Astrocyte (in vitro differentiated cells and primary cell): Measurements from ENCODE around the gene YEATS4. TPM values are rescaled to one million over a fixed set of nuclear protein-coding genes. Genes with fewer than 3 reads are reported as not detected.

Source experiments
- DNase-seq: peaks from one replicate; pipeline ENCODE4 v3.0.0-alpha.2; 2010; ENCODE audit warnings: low read depth
- FAIRE-seq: peaks from 2 replicates; lab custom pipeline; 2011; peaks lifted over from hg19 to GRCh38; lab: Jason Lieb, UNC
- H2AFZ ChIP-seq: 2 replicates; pipeline ENCODE4 v1.6.0; 2012; ENCODE audit warnings: low read depth, low read length, inconsistent platforms
- H3K27ac ChIP-seq: 2 replicates; pipeline ENCODE4 v1.5.1; 2011; ENCODE audit warnings: low read depth, low read length, inconsistent platforms
- H3K27me3 ChIP-seq: 2 replicates; pipeline ENCODE4 v1.6.0; 2011; ENCODE audit warnings: low read length, inconsistent platforms; ENCODE audit not compliant: insufficient read depth
- H3K36me3 ChIP-seq: 2 replicates; pipeline ENCODE4 v1.5.1; 2011; ENCODE audit warnings: low read length, inconsistent platforms; ENCODE audit not compliant: insufficient read depth
- H3K4me1 ChIP-seq: 2 replicates; pipeline ENCODE4 v1.5.1; 2011; ENCODE audit warnings: low read length, inconsistent platforms; ENCODE audit not compliant: insufficient read depth
- H3K4me2 ChIP-seq: 2 replicates; pipeline ENCODE4 v1.6.0; 2012; ENCODE audit warnings: low read length, inconsistent platforms
- H3K4me3 ChIP-seq: 2 replicates; pipeline ENCODE4 v1.5.1; 2011; ENCODE audit warnings: low read depth, mild to moderate bottlenecking, low read length, inconsistent platforms; ENCODE audit not compliant: insufficient read depth
- H3K79me2 ChIP-seq: 2 replicates; pipeline ENCODE4 v1.6.0; 2012; ENCODE audit warnings: mild to moderate bottlenecking, low read length, inconsistent platforms; ENCODE audit not compliant: insufficient read depth
- H3K9ac ChIP-seq: 2 replicates; pipeline ENCODE4 v1.6.0; 2012; ENCODE audit warnings: mild to moderate bottlenecking, low read length, inconsistent platforms
- H3K9me3 ChIP-seq: 2 replicates; pipeline ENCODE4 v1.5.1; 2012; ENCODE audit warnings: low read depth, mild to moderate bottlenecking, low read length, inconsistent platforms; ENCODE audit not compliant: insufficient read depth
- H4K20me1 ChIP-seq: 2 replicates; pipeline ENCODE4 v1.6.0; 2012; ENCODE audit warnings: low read length, inconsistent platforms; ENCODE audit not compliant: insufficient read depth
- H3K27ac Mint-ChIP-seq: one replicate; pipeline ENCODE4 v1.8.0; 2021; ENCODE audit warnings: mild to moderate bottlenecking, mixed read lengths; ENCODE audit not compliant: unreplicated experiment
- H3K27me3 Mint-ChIP-seq: one replicate; pipeline ENCODE4 v1.8.0; 2021; ENCODE audit warnings: low read depth, mixed read lengths; ENCODE audit not compliant: unreplicated experiment
- H3K36me3 Mint-ChIP-seq: one replicate; pipeline ENCODE4 v1.8.0; 2021; ENCODE audit warnings: low read depth, mixed read lengths; ENCODE audit not compliant: unreplicated experiment
- H3K4me1 Mint-ChIP-seq: one replicate; pipeline ENCODE4 v1.8.0; 2021; ENCODE audit warnings: low read depth, mixed read lengths; ENCODE audit not compliant: unreplicated experiment
- H3K4me3 Mint-ChIP-seq: one replicate; pipeline ENCODE4 v1.8.0; 2021; ENCODE audit warnings: mild to moderate bottlenecking, moderate library complexity, mixed read lengths; ENCODE audit not compliant: unreplicated experiment
- H3K9me3 Mint-ChIP-seq: one replicate; pipeline ENCODE4 v1.8.0; 2021; ENCODE audit warnings: mild to moderate bottlenecking, mixed read lengths; ENCODE audit not compliant: unreplicated experiment
- CTCF ChIP-seq: IDR thresholded peaks from 2 replicates; pipeline ENCODE4 v1.5.1; 2011; ENCODE audit warnings: low read depth, mild to moderate bottlenecking, inconsistent platforms, low read length, moderate library complexity; ENCODE audit not compliant: insufficient read depth
- EZH2 ChIP-seq: IDR thresholded peaks from 2 replicates; pipeline ENCODE4 v1.6.1; 2012; ENCODE audit warnings: mild to moderate bottlenecking, low read length, inconsistent platforms; ENCODE audit not compliant: insufficient read depth
- total RNA-seq: library from RNA; stranded (reverse); gene quantifications from 2 replicates; pipeline ENCODE4 v1.2.1, GENCODE V29; 2021

YEATS4 gene
- total RNA-seq, 1 donor from 2014 or later, result 11.6 TPM

GRCh38 chr12:69338120-69338859, 21.3 kb upstream of the YEATS4 start:
- FAIRE-seq, result no peak

GRCh38 chr12:69338936-69339335, 20.6 kb upstream of the YEATS4 start:
- H3K9me3 Mint-ChIP-seq, result no peaks in the 10 kb centered on the region
- Histone ChIP-seq H3K36me3 (no peaks in the 10 kb centered on the region), H3K79me2 (no peaks in the 10 kb centered on the region), H3K4me3 (no peak overlapping the region), H3K4me2 (no peak overlapping the region), H3K27me3 (peaks cover 11% of the 10 kb centered on the region), H3K27ac (no peak overlapping the region), H4K20me1 (no peaks in the 10 kb centered on the region), H2AFZ (no peak overlapping the region), H3K4me1 (no peaks in the 10 kb centered on the region), H3K9ac (no peak overlapping the region), H3K9me3 (no peaks in the 10 kb centered on the region)
- H3K27me3 Mint-ChIP-seq, result peaks cover 8% of the 10 kb centered on the region
- no peak overlapping the region for H3K27ac Mint-ChIP-seq
- FAIRE-seq (no peak), DNase-seq (no peak)
- H3K4me1 Mint-ChIP-seq, result no peaks in the 10 kb centered on the region
- no peak overlapping the region for H3K4me3 Mint-ChIP-seq
- no peaks in the 10 kb centered on the region for H3K36me3 Mint-ChIP-seq
- TF ChIP-seq EZH2 (no peak), CTCF (no peak)

More at GRCh38 chr12:69338120-69338859, 21.3 kb upstream of the YEATS4 start:
- Histone ChIP-seq H3K27ac (no peak overlapping the region), H2AFZ (no peak overlapping the region), H3K79me2 (no peaks in the 10 kb centered on the region), H3K4me3 (no peak overlapping the region), H3K4me2 (no peak overlapping the region), H3K9me3 (no peaks in the 10 kb centered on the region), H3K27me3 (peaks cover 11% of the 10 kb centered on the region), H3K9ac (no peak overlapping the region), H4K20me1 (no peaks in the 10 kb centered on the region), H3K4me1 (no peaks in the 10 kb centered on the region), H3K36me3 (no peaks in the 10 kb centered on the region)
- no peaks in the 10 kb centered on the region for H3K4me1 Mint-ChIP-seq
- DNase-seq, result no peak
- no peaks in the 10 kb centered on the region for H3K9me3 Mint-ChIP-seq
- H3K36me3 Mint-ChIP-seq, result no peaks in the 10 kb centered on the region
- TF ChIP-seq CTCF, result no peak
- TF ChIP-seq EZH2, result no peak
- H3K27me3 Mint-ChIP-seq, result peaks cover 7% of the 10 kb centered on the region
- H3K27ac Mint-ChIP-seq, result no peak overlapping the region
- no peak overlapping the region for H3K4me3 Mint-ChIP-seq

- H3K36me3 ChIP-seq, result no peaks in the 10 kb centered on the region
- H3K4me1 Mint-ChIP-seq, result no peaks in the 10 kb centered on the region
- DNase-seq, result no peak
- H3K27me3 Mint-ChIP-seq, result peaks cover 8% of the 10 kb centered on the region
- no peak overlapping the region for H3K27ac Mint-ChIP-seq
- FAIRE-seq, result no peak
- no peaks in the 10 kb centered on the region for H3K4me1 ChIP-seq
- H2AFZ ChIP-seq, result no peak overlapping the region
- no peaks in the 10 kb centered on the region for H3K9me3 Mint-ChIP-seq
- H3K4me3 Mint-ChIP-seq, result no peak overlapping the region
- peaks cover 11% of the 10 kb centered on the region for H3K27me3 ChIP-seq
- H3K9ac ChIP-seq, result no peak overlapping the region
- no peaks in the 10 kb centered on the region for H3K9me3 ChIP-seq
- H3K4me2 ChIP-seq, result no peak overlapping the region
- no peaks in the 10 kb centered on the region for H3K36me3 Mint-ChIP-seq
- TF ChIP-seq CTCF (no peak), EZH2 (no peak)
- H3K79me2 ChIP-seq, result no peaks in the 10 kb centered on the region
- no peak overlapping the region for H3K4me3 ChIP-seq
- no peak overlapping the region for H3K27ac ChIP-seq
- no peaks in the 10 kb centered on the region for H4K20me1 ChIP-seq
These were observed 19.5 kb upstream of the YEATS4 start for GRCh38 chr12:69339999-69340398.
